Mucosa of rectum (tissue), 2 donors: ENCODE measurements around the gene SLC9A3.

Experiments
- H3K27ac ChIP-seq, 2 donors: one replicate each; pipeline ENCODE4 v1.7.0; 2013; ENCODE audit warnings: inconsistent platforms in 2 of 2, low read depth in 2 of 2, low read length in 2 of 2
- H3K27me3 ChIP-seq, 2 donors: one replicate each; pipeline ENCODE4 v1.7.0; 2013; ENCODE audit warnings: low read length in 2 of 2; ENCODE audit not compliant: control insufficient read depth in 2 of 2, insufficient read depth in 2 of 2
- H3K36me3 ChIP-seq, 2 donors: one replicate each; pipeline ENCODE4 v1.7.0; 2013; ENCODE audit warnings: low read length in 2 of 2; ENCODE audit not compliant: control insufficient read depth in 2 of 2, insufficient read depth in 2 of 2
- H3K4me1 ChIP-seq, 2 donors: one replicate each; pipeline ENCODE4 v1.7.0; 2013; ENCODE audit warnings: low read length in 2 of 2, mild to moderate bottlenecking in 1 of 2; ENCODE audit not compliant: control insufficient read depth in 2 of 2, insufficient read depth in 2 of 2
- H3K4me3 ChIP-seq, 2 donors: one replicate each; pipeline ENCODE4 v1.7.0; 2013; ENCODE audit warnings: low read length in 2 of 2
- H3K9ac ChIP-seq, 2 donors: one replicate each; pipeline ENCODE4 v1.7.0; 2013; ENCODE audit warnings: low read length in 2 of 2, low read depth in 1 of 2, mild to moderate bottlenecking in 1 of 2
- H3K9me3 ChIP-seq, 2 donors: one replicate each; pipeline ENCODE4 v1.7.0; 2013; ENCODE audit warnings: low read length in 2 of 2; ENCODE audit not compliant: control insufficient read depth in 2 of 2
- donor health status: healthy.
- donor health status: Normal muscosa, but diverticular disease.

SLC9A3 gene

GRCh38 chr5:436641-436975 is 87.6 kb downstream of the SLC9A3 start:
- Histone ChIP-seq H3K4me3 (no peak overlapping the region), H3K9ac (no peak overlapping the region), H3K36me3 (no peaks in the 10 kb centered on the region), H3K27me3 (peaks cover 0 to 3% of the 10 kb centered on the region in 2 donors), H3K4me1 (peaks cover 0 to under 1% of the 10 kb centered on the region in 2 donors), H3K27ac (no peak overlapping the region), H3K9me3 (no peaks in the 10 kb centered on the region)

DNA sequence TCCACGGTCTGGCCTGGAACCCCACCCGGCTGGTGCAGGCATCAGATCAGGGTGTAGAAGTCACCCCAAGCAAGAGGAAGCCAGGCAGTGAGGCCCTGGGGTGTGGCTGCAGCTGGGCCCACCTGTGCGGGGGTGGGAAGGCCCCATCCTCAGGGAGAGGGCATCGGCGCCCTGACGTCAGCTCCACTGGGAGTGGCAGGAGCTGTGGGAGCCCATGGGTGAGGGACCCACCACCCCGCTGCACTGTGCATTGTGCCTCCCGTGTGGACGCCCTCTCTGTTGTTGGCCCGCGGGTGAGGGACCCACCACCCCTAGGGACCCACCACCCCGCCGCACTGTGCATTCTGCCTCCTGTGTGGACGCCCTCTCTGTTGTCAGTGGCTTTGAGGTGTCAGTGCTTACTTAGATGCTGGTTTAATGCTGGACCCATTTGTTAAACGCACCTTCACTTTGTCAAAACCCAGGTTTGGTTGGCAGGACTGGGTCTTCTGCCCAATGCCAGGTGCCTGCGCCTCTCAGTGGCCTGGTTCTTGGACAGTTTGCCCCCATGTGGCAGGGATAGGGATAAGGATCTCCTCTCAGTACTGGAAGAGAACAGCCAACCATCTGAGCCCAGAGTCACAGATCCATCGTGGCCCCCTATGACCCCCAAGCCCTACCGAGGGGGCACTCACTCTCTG is 88.1 kb downstream of the SLC9A3 start:
- Histone ChIP-seq H3K27ac (no peak overlapping the region), H3K4me1 (peaks cover 0 to 5% of the 10 kb centered on the region in 2 donors), H3K9ac (no peak overlapping the region), H3K9me3 (no peaks in the 10 kb centered on the region), H3K27me3 (peaks cover 0 to 3% of the 10 kb centered on the region in 2 donors), H3K36me3 (no peaks in the 10 kb centered on the region), H3K4me3 (no peak overlapping the region)

DNA sequence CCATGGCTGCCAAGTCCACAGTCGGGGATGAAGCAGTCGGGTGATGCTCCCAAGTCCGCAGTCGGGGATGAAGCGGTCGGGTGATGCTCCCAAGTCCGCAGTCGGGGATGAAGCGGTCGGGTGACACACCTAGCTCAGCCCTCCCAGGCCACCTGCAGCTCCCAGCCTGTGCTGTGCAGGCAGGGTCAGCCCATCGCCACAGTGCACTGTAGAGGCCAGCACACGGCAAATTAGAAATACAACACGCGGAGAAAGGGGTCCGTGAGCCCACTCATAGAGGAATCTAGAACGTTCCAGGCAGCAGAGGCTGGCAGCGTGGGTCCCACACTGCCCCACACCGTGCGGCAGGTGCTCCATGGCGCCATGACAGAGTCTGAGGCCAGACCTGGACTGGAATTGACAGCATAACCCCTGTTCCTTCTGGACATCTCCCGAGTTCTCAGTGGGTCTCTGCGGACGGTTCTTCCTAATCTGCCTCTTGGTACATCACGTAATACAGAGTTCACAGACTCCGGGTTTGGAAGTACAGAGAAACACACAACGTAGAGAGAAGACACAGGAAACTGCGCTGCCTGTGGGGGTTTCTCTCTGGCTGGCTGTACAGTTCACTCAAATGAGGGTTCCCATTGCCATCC is 89.0 kb downstream of the SLC9A3 start:
- no peaks in the 10 kb centered on the region for H3K36me3 ChIP-seq
- H3K4me3 ChIP-seq = no peak overlapping the region
- peaks cover 2 to 12% of the 10 kb centered on the region in 2 donors for H3K4me1 ChIP-seq
- no peaks in the 10 kb centered on the region for H3K9me3 ChIP-seq
- H3K27ac ChIP-seq = no peak overlapping the region
- H3K9ac ChIP-seq = no peak overlapping the region
- peaks cover 0 to 3% of the 10 kb centered on the region in 2 donors for H3K27me3 ChIP-seq

DNA sequence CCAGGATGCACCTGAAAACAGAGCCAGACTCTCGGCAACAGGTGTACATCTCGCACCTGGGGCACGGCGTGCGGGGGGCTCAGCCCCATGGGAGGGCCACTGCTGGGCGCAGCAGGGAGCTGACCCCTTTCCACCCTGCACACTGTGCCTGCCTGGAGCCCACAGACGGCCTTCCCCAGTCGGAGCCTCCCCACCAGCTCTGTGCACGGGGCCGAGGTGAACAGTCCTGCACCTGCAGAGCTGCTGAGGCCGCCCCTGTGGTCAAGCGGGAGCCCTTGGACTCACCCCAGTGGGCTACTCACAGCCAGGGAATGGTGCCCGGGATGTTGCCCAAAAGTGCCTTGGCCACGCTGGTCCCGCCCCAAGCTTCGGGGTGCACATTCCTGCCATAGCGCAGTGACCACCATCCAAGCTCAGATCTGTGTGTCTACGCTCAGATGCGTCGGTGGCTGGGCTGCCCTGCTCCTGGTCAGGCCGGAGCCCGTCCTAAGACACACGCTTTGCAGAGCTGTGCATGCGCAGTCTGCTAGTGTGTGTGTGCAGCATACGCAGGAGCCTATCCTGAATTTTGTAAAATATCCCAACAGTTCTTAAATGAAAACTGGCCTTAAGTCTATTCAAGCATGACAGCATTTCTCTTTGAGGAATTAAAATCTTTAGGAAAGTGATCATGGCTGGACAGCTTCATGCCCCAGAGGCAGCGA is 89.7 kb downstream of the SLC9A3 start:
- H3K27me3 ChIP-seq = peaks cover 0 to 3% of the 10 kb centered on the region in 2 donors
- peaks cover 2 to 19% of the 10 kb centered on the region in 2 donors for H3K4me1 ChIP-seq
- H3K27ac ChIP-seq = no peak overlapping the region
- H3K4me3 ChIP-seq = no peak overlapping the region
- no peak overlapping the region for H3K9ac ChIP-seq
- H3K36me3 ChIP-seq = no peaks in the 10 kb centered on the region
- H3K9me3 ChIP-seq = no peaks in the 10 kb centered on the region

DNA sequence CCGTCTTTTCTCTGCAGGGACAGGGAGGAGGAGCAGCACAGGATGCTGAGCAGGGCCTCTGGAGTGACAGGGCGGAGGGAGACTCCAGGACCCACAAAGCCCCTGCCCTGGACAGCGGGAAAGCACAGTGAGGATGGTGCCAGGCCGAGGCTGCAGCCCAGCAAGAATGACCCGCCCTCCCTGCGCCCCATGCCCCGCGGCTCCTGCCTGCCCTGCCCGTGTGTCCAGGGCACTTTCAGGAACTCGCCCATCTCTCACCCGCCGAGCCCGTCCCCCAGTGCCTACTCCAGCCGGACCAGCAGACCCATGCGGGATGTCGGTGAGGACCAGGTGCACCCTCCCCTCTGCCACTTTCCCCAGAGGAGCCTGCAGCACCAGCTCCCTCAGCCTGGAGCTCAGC is 90.4 kb downstream of the SLC9A3 start:
- H3K27me3 ChIP-seq = peaks cover 0 to 3% of the 10 kb centered on the region in 2 donors
- H3K4me3 ChIP-seq = no peak overlapping the region
- no peaks in the 10 kb centered on the region for H3K36me3 ChIP-seq
- no peaks in the 10 kb centered on the region for H3K9me3 ChIP-seq
- H3K27ac ChIP-seq = no peak overlapping the region
- H3K9ac ChIP-seq = no peak overlapping the region
- H3K4me1 ChIP-seq = peaks cover 2 to 23% of the 10 kb centered on the region in 2 donors

GRCh38 chr5:432928-433791 is 91.1 kb downstream of the SLC9A3 start:
- H3K9ac ChIP-seq = no peak overlapping the region
- no peaks in the 10 kb centered on the region for H3K9me3 ChIP-seq
- H3K4me1 ChIP-seq = peaks cover 2 to 23% of the 10 kb centered on the region in 2 donors
- H3K36me3 ChIP-seq = no peaks in the 10 kb centered on the region
- no peak overlapping the region for H3K4me3 ChIP-seq
- peaks cover 0 to 3% of the 10 kb centered on the region in 2 donors for H3K27me3 ChIP-seq
- no peak overlapping the region for H3K27ac ChIP-seq

GRCh38 chr5:432201-432927 is 91.9 kb downstream of the SLC9A3 start:
- H3K4me3 ChIP-seq = no peak overlapping the region
- H3K36me3 ChIP-seq = no peaks in the 10 kb centered on the region
- no peaks in the 10 kb centered on the region for H3K9me3 ChIP-seq
- peaks cover 0 to 3% of the 10 kb centered on the region in 2 donors for H3K27me3 ChIP-seq
- H3K9ac ChIP-seq = no peak overlapping the region
- H3K27ac ChIP-seq = no peak overlapping the region
- peaks cover 2 to 23% of the 10 kb centered on the region in 2 donors for H3K4me1 ChIP-seq

- no peaks in the 10 kb centered on the region for H3K9me3 ChIP-seq
- no peaks in the 10 kb centered on the region for H3K36me3 ChIP-seq
- no peak overlapping the region for H3K9ac ChIP-seq
- no peak overlapping the region for H3K27ac ChIP-seq
- no peak overlapping the region for H3K4me3 ChIP-seq
- peaks cover 0 to 3% of the 10 kb centered on the region in 2 donors for H3K27me3 ChIP-seq
- peaks cover 2 to 23% of the 10 kb centered on the region in 2 donors for H3K4me1 ChIP-seq
Measured at GRCh38 chr5:431711-432050, 92.6 kb downstream of the SLC9A3 start.

- H3K36me3 ChIP-seq = no peaks in the 10 kb centered on the region
- H3K4me1 ChIP-seq = peaks cover 2 to 23% of the 10 kb centered on the region in 2 donors
- H3K4me3 ChIP-seq = no peak overlapping the region
- H3K27ac ChIP-seq = no peak overlapping the region
- no peaks in the 10 kb centered on the region for H3K9me3 ChIP-seq
- no peak overlapping the region for H3K9ac ChIP-seq
- H3K27me3 ChIP-seq = no peaks in the 10 kb centered on the region
Measured at GRCh38 chr5:431001-431710, 93.1 kb downstream of the SLC9A3 start.
